HK-2 (cell line): Measurements from ENCODE around the gene MYO1E.
"Not testable (repeated sequence)": the region's sequence is repeated elsewhere in the genome, so short reads cannot be mapped to it uniquely, and the experiment has no call there.

ENCODE experiments used
- DNase-seq: peaks from one replicate; pipeline ENCODE4 v3.0.0-alpha.2; 2018; ENCODE audit not compliant: unreplicated experiment

Gene MYO1E

DNA sequence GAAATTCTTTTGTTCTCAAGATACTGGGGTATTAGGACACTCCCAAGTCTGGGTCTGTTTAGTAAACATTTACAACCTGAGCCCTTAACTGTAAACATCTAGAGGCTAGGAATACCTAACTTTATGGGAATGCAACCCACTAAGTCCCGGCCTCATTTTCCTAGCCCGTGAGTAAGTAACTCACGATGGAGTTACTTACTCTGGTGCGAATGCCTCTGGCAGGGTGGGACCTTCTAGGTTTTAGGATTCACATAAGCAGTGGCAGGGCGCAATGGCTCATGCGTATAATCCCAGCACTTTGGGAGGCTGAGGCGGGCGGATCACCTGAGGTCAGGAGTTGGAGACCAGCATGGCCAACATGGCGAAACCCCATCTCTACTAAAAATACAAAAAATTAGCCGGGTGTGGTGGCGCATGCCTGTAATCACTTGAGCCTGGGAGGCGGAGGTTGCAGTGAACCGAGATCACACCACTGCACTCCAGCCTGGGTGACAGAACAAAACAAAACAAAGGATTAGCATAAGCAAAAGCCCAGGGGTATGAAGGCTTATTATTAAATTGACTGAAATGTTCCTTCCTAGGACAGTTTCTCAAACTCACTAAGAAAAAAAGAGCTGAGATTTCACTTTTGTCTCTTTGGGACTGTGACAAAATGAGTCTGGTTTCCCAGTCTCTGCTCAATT, 14.7 kb upstream of the MYO1E start:
- DNase-seq: not testable (repeated sequence)

DNA sequence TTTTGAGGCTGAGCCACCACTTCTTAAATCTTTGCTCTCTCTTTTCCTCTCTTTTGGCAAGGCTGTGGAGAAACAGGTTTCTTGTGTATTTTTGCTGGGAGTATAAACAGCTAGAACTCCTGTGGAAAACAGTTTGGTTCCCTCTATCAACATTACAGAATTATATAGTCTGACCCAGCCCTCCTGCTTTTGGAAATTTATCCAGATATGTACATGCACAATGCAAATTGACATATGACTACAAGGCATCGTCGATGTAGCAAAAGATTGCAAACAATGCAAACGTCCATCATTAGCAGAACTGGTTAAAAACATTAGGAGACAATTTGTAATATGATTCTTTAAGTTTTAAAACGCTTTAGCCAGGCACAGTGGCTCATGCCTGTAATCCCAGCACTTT, 12.5 kb upstream of the MYO1E start:
- DNase-seq: no peak

DNA sequence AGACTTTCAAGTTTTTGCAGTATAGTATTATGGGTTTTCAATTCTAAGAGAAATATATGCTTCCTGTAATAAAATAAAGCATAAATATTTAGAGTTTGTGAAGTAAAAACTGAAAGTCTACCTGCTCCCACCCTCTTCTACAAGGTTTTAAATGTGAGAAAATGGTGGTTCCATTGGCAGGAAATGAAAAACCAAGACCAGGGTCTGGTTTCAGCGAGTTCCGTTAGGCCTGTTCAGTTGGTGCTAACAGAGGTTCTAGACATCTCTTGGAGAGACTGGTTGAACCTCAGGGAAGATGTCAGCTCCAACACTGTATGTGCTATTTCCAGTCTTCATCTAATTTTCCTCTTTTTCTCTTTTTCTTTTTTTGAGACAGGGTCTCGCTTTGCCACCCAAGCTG, 11.8 kb upstream of the MYO1E start:
- DNase-seq: no peak

DNA sequence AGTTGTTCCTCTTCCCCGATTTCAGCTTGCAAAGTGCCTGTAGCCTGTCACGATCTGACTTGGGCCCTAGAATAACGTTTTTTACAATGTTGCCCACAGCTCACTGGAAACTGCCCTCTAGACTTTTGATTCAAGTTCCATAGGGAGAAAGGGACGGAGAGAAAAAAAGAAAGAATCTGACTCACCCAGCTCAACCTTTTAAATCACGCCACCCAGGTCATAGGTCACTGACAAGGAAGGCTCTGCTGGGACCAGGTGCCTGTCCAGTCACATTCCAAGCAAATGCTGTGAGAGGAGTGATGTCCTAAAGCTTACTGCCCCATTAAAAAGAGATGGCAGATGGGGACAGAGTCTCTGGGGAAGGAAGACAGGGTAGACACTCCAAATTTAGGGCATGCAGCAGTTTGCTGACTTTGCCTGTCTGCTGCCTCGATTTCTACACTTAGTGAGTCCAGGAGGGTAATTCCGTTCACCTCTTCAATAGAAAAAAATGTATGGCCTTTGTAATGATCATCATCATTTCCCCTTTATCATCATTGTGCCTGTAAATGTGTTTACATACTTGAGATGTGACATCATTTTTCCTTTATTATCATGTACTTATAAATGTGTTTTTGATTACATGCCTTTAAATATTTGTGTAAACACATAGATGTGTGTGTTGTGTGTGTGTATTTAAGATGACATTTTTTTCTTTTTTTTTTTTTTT, 8.4 kb upstream of the MYO1E start:
- DNase-seq: no peak

DNA sequence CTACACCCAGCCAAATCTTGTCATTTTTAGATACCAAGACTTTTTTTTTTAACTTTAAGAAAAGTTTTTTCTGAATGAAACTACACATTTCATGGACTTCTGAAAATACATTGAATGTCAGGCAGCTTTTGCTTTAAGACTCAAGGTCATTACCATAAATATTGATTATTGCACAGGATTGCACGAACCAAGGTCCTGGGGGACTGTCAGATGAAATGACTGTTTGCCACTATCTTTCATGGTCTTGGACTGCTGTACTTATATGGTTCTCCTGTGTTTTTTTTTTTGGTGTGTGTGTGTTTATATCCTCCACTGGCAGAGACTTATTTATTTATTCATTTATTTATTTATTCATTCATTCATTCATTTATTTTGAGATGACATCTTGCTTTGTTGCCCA, 6.9 kb upstream of the MYO1E start:
- no peak for DNase-seq

DNA sequence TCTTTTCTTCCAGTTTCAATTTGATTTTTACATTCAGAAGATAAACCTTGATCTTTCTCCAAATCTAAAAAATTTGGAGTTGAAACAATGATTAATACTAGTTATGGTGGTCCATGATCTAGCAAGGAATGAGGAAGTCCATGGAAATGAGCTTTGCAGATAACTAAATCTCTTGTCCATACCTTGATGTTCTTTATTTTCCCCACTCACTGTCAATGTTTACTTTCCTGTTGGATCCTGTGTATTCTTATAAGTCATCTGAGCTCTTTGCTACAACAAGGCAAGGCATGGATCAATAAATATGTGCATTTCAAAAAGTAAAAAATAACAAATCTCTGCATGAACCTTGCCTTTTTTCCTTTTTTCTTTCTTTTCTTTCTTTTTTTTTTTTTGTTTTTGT, 6.2 kb upstream of the MYO1E start:
- DNase-seq: no peak

DNA sequence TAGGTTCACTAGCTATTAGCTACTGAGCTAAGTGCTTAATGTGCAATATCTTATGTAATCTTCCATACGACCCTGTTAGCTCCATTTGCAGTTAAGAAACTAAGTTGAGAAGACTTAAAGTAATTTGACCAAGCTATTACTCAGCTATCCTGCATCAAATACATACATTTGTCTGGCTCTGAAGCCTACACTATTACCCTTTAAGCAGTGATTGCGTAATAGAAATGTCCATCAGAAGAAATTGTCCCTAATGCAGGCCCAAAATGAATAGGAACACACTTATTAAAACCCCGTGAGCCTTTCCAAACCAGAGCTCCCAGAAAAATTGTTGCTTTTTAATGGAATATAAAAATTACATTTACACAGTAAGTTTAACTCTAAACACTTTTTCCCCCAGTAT, 5.3 kb upstream of the MYO1E start:
- DNase-seq: no peak

DNA sequence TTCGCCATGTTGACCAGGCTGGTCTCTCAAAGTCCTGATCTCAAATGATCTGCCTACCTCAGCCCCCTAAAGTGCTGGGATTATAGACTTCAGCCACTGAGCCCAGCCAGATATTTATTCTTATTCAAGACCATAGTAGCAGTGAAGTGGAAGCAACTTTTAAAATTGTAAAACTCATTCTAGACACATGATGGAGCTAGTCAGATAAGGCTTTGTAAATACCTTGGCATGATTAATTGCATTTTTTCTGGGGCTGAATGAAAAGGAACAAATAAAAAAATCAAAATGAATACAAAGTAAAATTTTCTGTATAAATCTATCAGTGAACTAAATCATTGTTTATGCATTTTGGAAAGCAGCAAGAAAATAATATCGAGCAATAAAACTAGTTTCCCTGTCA, 4.1 kb upstream of the MYO1E start:
- DNase-seq: no peak

DNA sequence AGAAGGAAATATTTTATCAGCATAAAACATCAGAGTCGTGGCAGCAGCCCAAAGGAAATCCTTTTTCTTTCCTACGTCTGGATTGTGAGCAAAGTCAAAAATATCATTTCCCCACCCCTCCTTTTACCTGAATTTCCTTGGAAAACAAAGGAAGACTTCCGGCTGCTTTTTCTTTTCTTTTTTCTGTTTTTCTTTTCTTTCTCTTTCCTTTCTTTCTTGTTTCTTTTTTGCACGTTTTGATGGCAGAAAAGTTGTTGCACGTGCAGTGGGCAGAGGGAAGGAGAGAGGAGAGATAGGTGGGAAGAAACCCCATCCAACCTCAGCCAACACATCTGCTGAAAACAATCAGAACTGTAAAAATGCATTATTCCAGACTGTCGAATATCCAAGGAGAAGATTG, 544 bp upstream of the MYO1E start:
- DNase-seq: no peak

DNA sequence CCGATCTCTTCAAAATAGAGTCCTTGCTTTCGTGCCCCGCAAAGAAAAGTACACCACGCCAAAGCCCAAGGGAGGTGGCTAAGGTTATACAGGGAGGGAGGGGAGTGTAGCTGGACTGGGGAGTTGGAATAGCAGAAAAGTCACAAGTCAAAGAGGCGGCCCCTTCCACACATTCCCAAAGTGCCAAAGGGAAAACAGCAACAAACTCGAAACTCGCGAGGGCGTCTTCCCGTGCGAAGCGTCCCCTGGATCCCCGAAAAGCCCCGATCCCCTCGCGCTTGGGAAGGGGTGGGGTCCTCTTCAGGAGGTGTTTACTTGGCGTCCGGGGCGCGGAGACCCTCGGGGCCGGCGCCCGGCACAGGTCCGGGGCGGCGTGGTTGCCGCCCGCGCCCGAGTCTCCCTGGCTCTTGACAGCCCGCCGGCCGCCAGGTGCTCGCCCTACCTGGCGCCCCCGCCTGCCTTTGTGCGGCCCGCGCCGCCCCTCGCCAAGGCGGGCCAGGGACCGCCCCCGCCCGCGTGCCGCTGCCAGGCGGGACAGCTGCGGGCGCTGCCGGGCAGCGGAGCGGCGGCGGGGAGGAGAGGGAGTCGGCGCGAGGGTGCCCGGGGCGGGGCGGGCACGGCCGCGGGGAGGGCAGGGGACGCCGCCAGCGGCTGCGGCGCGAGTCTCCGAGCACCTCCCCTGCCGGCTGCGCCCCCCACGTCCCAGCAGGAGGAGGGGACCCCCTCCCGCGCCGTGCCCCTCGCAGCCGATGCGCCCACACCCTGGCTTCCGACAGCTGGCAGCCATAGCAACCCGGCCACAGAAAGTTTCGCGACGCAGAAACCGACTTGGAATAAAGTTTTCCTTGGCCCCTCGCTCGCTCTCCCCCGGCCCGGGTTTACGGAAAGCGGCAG, 966 bp downstream of the MYO1E start:
- peak; percentile 14 for DNase-seq

DNA sequence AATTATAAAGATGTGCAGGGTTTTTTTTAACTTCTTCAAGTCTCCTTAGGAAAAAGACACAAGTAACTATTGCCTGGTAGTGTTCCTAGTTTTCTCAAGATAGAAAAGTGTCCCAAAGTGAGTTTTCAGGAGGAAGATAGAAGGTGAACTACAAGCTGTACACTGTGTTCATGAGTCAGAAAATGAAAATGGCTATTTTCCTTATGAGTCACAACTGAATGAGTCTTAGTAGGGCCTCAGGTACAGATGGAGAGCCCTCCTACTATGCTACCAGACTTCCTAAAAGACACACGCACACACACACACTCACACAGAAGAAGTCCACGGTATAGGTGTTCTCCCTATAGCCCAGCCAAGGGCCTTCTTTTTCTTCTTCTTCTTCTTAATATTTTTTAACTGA, 3.1 kb downstream of the MYO1E start:
- no peak for DNase-seq

DNA sequence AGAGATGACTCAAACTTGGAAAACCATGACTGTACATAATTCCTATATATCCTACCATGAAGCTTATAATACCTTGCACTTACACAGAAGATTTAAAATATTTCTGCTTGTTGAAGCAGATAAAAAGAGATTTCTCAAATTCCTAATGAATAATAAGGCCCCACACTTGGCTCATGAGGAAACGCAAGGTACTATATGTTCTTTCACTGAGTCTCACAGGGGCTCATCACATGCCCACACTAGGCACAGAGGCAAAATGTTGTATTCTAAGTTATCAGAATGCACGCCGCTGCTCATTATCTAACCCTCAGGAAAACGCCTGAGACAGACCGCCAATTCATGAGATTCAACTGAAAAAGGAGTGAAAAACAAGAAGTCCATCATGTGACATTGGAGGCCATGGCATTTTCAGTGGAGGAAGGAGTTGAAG, 5.6 kb downstream of the MYO1E start:
- no peak for DNase-seq

DNA sequence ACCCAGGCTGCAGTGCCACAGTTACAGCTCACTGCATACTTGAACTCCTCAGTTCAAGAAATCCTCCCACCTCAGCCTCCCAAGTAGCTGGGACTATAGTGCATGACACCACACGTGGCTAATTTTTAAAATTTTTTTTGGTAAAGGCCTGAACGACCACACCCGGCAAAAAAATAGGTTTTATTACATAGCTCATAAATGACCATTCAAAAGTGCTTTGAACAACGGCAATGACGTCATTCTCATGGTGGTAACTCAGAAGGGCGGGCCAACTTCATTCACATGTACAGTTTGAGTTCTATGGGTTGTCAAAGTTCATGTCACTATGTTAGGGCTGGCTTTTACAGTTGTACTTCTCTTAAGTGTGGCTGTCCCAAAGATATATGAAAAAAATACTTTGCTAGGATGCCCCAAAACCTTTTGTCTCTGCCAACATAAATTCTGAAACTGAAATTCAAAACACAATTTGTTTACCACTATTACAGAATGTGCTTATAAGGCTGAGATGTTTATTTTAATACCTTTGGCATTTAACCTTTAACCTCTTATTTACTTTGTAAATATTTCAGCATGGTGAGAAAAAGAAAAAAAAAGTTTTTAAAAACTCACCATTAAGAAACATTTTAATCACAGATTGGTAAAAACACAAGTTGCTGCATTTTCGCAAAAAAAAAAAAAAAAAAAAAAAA, 6.2 kb downstream of the MYO1E start:
- DNase-seq: no peak

DNA sequence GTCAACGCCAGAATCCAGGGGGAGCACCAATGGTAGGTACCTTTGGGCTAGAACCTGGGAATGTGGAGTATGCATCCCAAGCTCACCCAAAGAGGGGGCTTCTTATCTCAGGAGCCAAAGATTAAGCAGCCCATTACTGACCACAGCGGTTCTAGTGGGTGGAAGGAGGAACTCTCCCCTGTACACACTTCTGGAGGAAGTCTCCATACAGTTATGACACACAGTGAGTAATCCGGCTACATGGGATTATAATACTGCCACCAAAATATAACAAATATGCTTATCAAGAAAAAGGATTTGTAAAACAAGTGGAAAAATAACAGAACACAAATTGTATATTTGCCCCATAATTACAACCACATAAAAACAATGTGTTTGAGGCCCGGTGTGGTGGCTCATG, 8.4 kb downstream of the MYO1E start:
- no peak for DNase-seq

DNA sequence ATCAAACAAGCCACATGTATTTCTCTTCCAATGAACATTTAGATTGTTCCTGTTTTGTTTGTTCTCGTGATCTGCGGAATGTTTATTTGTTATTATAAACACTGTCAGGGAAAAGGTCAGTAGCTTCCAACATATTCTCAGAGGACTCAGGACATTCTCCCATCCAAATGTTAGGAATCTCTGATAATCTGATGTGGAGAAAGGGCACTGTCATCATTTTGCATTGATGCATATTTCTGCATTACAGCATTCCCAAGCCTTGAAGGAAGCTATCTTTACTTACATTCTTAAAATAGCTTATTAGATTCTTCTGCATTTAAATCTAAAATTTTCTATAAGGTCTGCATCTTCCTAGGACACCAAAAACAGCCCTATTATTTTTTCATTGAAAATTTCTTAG, 10.3 kb downstream of the MYO1E start:
- no peak for DNase-seq

DNA sequence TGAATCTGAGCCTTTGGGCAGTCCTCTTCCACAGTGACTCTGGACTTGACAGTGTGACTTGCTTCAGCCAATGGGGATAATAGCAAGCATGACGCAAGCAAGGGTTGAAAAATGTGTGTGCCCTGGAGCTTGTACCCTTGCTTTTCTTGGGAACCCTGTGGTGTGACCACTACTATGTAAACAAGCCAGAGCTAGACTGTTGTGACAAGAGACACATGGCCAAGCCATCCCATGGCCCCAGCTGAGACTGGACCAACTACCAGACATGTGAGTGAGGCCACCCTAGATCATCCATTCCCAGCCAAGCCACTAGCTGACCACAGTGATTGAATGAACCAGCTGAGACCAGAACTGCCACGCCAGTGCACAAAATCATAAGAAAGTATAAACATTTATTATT, 11.8 kb downstream of the MYO1E start:
- no peak for DNase-seq

DNA sequence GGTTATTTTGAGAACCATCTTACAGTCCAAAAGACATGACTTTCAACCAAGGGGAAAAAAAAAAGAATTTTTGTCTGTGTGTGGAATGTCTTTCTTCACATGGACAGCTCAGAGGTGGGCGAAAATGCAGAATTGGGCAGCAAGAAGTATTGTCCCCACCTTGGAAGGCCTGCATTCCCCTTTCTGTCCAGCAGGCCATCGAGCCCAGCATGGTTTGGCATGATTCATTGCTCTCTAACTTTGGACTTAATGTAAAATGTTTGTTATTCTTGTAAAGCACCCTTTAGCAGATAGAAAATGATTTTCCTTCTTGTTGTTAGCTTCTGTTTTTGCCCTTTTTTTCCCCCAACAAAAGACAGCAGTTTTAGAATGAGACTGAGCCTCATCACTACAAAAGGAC, 12.4 kb downstream of the MYO1E start:
- DNase-seq: no peak

DNA sequence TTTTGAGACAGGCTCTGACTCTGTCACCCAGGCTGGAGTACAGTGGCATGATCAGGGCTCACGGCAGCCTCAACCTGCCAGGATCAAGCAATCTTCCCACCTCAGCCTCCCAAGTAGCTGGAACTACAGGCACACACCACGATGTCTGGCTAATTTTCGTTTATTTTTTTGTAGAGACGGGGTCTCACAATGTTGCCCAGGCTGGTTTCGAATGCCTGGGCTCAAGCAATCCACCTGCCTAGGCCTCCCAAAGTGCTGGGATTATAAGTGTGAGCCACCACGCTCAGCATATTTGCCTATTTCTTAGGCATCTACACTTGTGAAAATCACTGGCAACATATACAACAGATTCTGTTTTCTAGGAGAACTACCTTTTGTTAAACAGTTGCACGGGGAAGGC, 16.9 kb downstream of the MYO1E start:
- no peak for DNase-seq

DNA sequence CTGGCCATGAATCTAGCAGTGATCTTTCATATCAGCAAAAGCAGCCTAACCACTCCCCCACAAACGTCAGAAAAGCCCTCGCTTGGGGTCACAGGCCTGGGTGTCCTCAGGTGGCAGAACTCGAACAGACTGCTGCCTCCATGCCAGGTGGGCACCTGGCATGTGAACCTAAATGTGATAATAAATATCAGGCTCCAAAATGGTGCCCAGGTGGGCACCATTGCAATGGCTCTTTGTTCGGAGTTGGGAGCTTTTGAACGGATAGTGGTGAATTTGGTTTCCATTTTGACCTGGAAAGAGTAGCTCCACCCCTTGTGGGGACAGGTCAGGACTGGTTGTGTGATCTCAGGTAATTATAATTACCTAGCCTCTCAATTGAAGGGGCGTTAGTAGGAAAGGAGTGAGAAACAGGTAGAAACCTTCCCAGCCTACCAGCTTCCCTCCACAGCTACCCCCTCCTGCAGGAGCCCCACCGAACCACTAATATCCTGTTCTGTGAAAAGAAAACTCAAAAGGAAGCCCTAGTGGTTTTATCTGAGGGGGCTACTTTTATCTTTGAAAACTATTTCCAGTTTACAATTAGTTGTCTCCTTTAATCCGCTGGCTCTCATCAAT, 18.1 kb downstream of the MYO1E start:
- DNase-seq: no peak

DNA sequence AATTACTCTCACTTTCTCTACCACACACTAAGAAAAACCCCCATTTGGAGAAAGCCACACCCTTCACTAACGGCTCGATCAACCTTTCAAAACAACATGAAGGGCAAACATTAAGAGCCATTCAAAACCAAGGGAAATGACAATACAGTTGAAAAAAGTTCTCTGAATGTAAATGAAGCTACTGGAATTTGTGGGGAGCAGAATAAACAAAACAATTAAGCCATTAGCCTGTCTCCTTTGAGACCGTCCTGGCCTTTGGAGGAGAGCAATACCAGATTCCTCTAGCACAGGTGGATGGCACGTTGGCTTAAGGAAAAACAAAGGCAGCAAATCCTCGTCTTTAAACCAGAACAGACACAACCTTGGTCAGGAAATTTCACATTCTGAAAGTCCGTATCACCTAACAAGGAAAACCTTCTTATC, 18.7 kb downstream of the MYO1E start:
- no peak for DNase-seq

DNA sequence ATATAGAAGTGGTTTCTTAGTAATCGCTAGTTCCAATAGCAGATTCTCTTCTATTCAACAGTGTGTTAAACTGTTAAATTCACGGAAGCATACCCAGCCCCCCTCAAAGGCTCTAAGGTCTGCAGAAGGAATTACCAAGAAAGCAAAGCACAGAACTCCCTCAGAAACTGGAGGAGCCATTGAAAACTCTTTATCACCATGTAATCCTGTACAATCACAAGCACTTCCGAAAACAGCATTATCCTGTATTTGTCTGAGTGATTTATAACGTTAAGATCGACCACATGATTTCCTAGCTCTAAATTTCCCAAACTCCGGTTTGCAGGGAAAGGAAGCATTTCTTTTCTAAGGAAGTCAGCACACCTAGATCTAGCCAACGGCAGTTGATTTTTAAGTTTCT, 20.0 kb downstream of the MYO1E start:
- no peak for DNase-seq

DNA sequence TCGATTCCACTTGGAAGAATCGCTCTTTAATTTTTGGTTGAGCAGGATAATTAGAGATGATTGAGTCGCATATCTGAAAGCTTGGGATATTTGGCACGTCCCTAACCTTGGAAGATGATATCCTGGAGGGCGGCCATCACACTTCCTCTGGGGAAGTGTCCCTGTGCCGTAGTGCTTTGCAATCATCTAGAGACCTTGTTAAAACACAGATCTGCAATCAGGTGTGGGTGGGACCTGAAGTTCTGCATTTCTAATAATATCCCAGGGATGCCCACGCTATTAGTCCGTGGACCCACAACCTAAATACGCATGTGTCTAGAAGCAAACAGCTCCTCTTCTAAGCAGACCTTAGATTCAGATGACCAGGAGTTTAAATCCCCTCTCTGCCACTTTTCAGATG, 20.5 kb downstream of the MYO1E start:
- no peak for DNase-seq
